Endothelial cell of umbilical vein (primary cell): ENCODE measurements around the gene CARMIL1. TPM values are rescaled to one million over a fixed set of nuclear protein-coding genes. Genes with fewer than 3 reads are reported as not detected.

ENCODE experiments used
- BruUV-seq: library from RNA; stranded (reverse); fragments of 400-500 nt; replicated peaks from 2 replicates; lab custom pipeline; 2021; lab: Mats Ljungman, UMichigan
- CTCF ChIA-PET: fragments of 300-600, 350-600 bp; sonication (Branson Sonifier 250); formaldehyde crosslinking; loops from one replicate; lab custom pipeline; 2021; ENCODE audit warnings: antibody characterized with exemption, inconsistent platforms; lab: Charles Lee
- POLR2A ChIA-PET: fragments of 300-600, 350-600 bp; sonication (Branson Sonifier 250); formaldehyde crosslinking; loops from one replicate; lab custom pipeline; 2021; ENCODE audit warnings: antibody characterized with exemption, inconsistent platforms; lab: Charles Lee
- DNase-seq: peaks from one replicate; pipeline ENCODE4 v3.0.0-alpha.2; 2011; ENCODE audit warnings: low read depth, low spot score
- FAIRE-seq: peaks from 2 replicates; lab custom pipeline; 2011; peaks lifted over from hg19 to GRCh38; lab: Jason Lieb, UNC
- H2AFZ ChIP-seq: 2 replicates; pipeline ENCODE4 v1.6.0; 2012; ENCODE audit warnings: low read depth, low read length, control low read depth, inconsistent platforms
- H3K27ac ChIP-seq: 2 replicates; pipeline ENCODE4 v1.5.1; 2011; ENCODE audit warnings: low read depth, mild to moderate bottlenecking, control low read depth, low read length, moderate library complexity; ENCODE audit not compliant: insufficient read depth
- H3K27me3 ChIP-seq, 2 experiments: 2 replicates each; pipeline versions ENCODE4 v1.6.0 to v1.6.1; 2011; ENCODE audit warnings: low read length in 2 of 2, mixed read lengths in 1 of 2; ENCODE audit not compliant: control insufficient read depth in 2 of 2, insufficient read depth in 2 of 2
- H3K36me3 ChIP-seq, 2 experiments: 2 replicates in 1 of 2; 3 replicates in 1 of 2; pipeline ENCODE4 v1.5.1; 2011; ENCODE audit warnings: low read length in 2 of 2, mild to moderate bottlenecking in 1 of 2, moderate library complexity in 1 of 2; ENCODE audit not compliant: control insufficient read depth in 2 of 2, insufficient read depth in 2 of 2; ENCODE audit errors: extremely low read depth in 1 of 2
- H3K4me1 ChIP-seq: 3 replicates; pipeline ENCODE4 v1.5.1; 2011; ENCODE audit warnings: mild to moderate bottlenecking, low read length; ENCODE audit not compliant: control insufficient read depth, insufficient read depth; ENCODE audit errors: extremely low read depth
- H3K4me2 ChIP-seq: 2 replicates; pipeline ENCODE4 v1.6.1; 2011; ENCODE audit warnings: low read length, control low read depth, mixed read lengths; ENCODE audit not compliant: insufficient read depth
- H3K4me3 ChIP-seq, 3 experiments: fragments of 200-600 bp in 1 of 3; sonication (generic), shearing (Covaris generic) in 1 of 3; replicated peaks in 1 of 3; 2 replicates each; pipeline ENCODE4 v1.5.1; 2011 to 2016; ENCODE audit warnings: control low read depth in 3 of 3, low read length in 3 of 3, mild to moderate bottlenecking in 2 of 3, inconsistent platforms in 1 of 3, low read depth in 1 of 3, moderate library complexity in 1 of 3; ENCODE audit not compliant: insufficient read depth in 1 of 3
- H3K79me2 ChIP-seq: 2 replicates; pipeline ENCODE4 v1.6.0; 2012; ENCODE audit warnings: low read length, inconsistent platforms; ENCODE audit not compliant: control insufficient read depth, insufficient read depth
- H3K9ac ChIP-seq: replicated peaks from 2 replicates; pipeline ENCODE3; 2011; ENCODE audit warnings: low read length, control low read depth; ENCODE audit not compliant: insufficient read depth; ENCODE audit errors: extremely low read depth
- H3K9me1 ChIP-seq: replicated peaks from 3 replicates; pipeline ENCODE4 v1.6.0; 2011; ENCODE audit warnings: mild to moderate bottlenecking, low read length; ENCODE audit not compliant: control insufficient read depth, insufficient read depth; ENCODE audit errors: extremely low read depth
- H3K9me3 ChIP-seq: replicated peaks from 2 replicates; pipeline ENCODE4 v1.5.1; 2012; ENCODE audit warnings: low read length, inconsistent platforms; ENCODE audit not compliant: control insufficient read depth, insufficient read depth
- H4K20me1 ChIP-seq: replicated peaks from 2 replicates; pipeline ENCODE3; 2011; ENCODE audit warnings: mild to moderate bottlenecking, low read length; ENCODE audit not compliant: control insufficient read depth, insufficient read depth; ENCODE audit errors: extremely low read depth
- EZH2 ChIP-seq: IDR thresholded peaks from 2 replicates; pipeline ENCODE4 v1.6.1; 2012; ENCODE audit warnings: borderline replicate concordance, low read depth, mild to moderate bottlenecking, moderate library complexity, low read length, inconsistent platforms; ENCODE audit not compliant: severe bottlenecking
- FOS ChIP-seq: IDR thresholded peaks from 2 replicates; pipeline ENCODE4 v1.6.1; 2011; ENCODE audit warnings: mild to moderate bottlenecking, low read length, moderate library complexity, borderline replicate concordance; ENCODE audit not compliant: insufficient read depth
- GATA2 ChIP-seq: IDR thresholded peaks from 2 replicates; pipeline ENCODE4 v1.7.0; 2011; ENCODE audit warnings: low read depth, mild to moderate bottlenecking, moderate library complexity, mixed read lengths, low read length; ENCODE audit not compliant: insufficient read length, insufficient read depth
- MYC ChIP-seq: IDR thresholded peaks from one replicate; pipeline ENCODE4 v1.6.1; 2011; ENCODE audit warnings: mild to moderate bottlenecking, low read depth, low read length
- POLR2A ChIP-seq: IDR thresholded peaks from 2 replicates; pipeline ENCODE4 v1.6.1; 2012; ENCODE audit warnings: low read depth, mild to moderate bottlenecking, control low read depth, low read length
- dilution Hi-C: fragments of 300-500 bp; cut with MboI; formaldehyde crosslinking; loops from one replicate; pipeline ENCODE4 v1.15.0; 2019; ENCODE audit warnings: low sequenced_read_pairs; ENCODE audit not compliant: extremely low pct_ligation_motif_present
- intact Hi-C: fragments of 100-400 bp; cut with micrococcal nuclease; formaldehyde crosslinking; loops from one replicate; pipeline ENCODE4 v1.10.0; 2022
- polyA plus RNA-seq, 4 experiments: library from polyadenylated mRNA; depleted of rRNA in 3 of 4; stranded (reverse) in 3 of 4; unstranded in 1 of 4; fragments of >200 nt; gene quantifications; 2 replicates each; pipeline versions ENCODE4 v1.2.1 to v1.2.3, GENCODE V29; 2011 to 2012; ENCODE audit warnings: missing spikeins in 1 of 4
- total RNA-seq: library from RNA; stranded (reverse); gene quantifications from 2 replicates; pipeline ENCODE4 v1.2.3, GENCODE V29; 2021
- TF ChIP-seq, protein P1 (sequence below): IDR thresholded peaks from 2 replicates; pipeline ENCODE4 v1.6.1; 2011; ENCODE audit not compliant: insufficient read depth, insufficient read length

The CARMIL1 gene
- total and polyA plus RNA-seq, 2 donors (not counting 3 experiments of a cell fraction or from before 2014, with no cell fraction given) = 1.3 to 8.7 TPM

DNA sequence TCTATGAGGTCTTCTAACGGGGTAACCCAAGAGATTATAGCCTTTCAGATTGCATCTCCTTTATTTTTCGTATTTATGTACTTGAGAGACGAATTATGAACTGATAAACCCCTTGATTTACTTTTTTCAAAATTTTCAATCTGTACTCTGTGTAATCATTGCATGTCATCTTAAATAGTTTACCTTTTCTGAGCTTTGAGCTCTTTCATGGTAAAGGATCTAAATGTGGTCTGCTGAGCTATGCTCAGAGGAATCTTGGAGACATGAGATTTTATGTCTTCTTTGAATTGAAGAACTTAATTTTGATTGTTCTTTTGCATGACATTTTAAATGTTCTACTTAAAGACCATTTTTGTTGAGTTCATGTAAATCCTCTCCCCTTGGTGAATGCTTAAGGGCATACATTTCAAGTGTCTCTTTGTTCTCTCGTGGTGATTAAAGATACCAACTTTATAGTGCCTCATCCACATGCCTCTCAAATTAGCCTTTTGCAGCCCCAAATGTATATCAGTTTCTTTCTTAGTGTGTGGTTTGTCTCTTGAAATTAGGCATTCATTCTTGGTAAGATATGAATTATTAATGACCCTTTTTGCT is 256.6 kb downstream of the CARMIL1 start:
- no peak for TF ChIP-seq MYC
- no peak for TF ChIP-seq EZH2
- TF ChIP-seq FOS = no peak
- TF ChIP-seq GATA2 = no peak
- TF ChIP-seq POLR2A = no peak
- Histone ChIP-seq H3K36me3 (no peaks in the 10 kb centered on the region), H3K9me1 (no peaks in the 10 kb centered on the region), H3K4me2 (no peak overlapping the region), H3K9me3 (no peaks in the 10 kb centered on the region), H3K27ac (no peak overlapping the region), H3K79me2 (no peaks in the 10 kb centered on the region), H3K4me1 (no peaks in the 10 kb centered on the region), H4K20me1 (no peaks in the 10 kb centered on the region), H3K4me3 (no peak overlapping the region), H3K9ac (no peak overlapping the region), H2AFZ (no peak overlapping the region), H3K27me3 (no peaks in the 10 kb centered on the region)
- CTCF ChIA-PET = interaction anchor here (1.5 to 1.9 kb wide), 3 partner anchors 20 to 182 kb away, joined by 4 to 9 read pairs (median 4); no protein-coding TSS in a partner anchor
- DNase-seq = no peak
- POLR2A ChIA-PET = no interaction called here
- intact Hi-C loops (no loop called here), dilution Hi-C loops (no loop called here)
- no peak for FAIRE-seq
- no TSS peak for BruUV-seq

DNA sequence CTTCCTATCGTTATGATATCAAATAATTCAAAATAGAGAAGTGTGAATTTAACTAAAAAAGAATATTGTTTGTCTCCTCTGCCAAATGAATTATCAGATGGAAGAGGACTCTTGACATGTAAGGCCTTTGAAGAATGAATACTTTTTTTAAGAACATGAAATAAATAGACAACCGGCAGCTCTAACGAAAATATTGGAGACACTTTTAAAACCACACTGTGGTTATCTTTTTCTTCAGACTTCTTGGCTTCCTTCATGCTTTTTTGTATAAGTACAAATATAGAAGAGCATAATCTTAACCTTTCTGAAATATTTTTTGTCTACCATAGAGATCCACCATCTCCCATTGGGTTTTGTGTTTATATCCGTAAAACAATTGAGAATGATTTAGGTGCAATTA is 257.6 kb downstream of the CARMIL1 start:
- Histone ChIP-seq H3K4me1 (no peaks in the 10 kb centered on the region), H2AFZ (no peak overlapping the region), H3K36me3 (no peaks in the 10 kb centered on the region), H3K27ac (no peak overlapping the region), H3K9me3 (no peaks in the 10 kb centered on the region), H3K9ac (no peak overlapping the region), H3K27me3 (no peaks in the 10 kb centered on the region), H3K79me2 (no peaks in the 10 kb centered on the region), H4K20me1 (no peaks in the 10 kb centered on the region), H3K4me3 (no peak overlapping the region), H3K9me1 (no peaks in the 10 kb centered on the region), H3K4me2 (no peak overlapping the region)
- ChIA-PET CTCF (interaction anchor here (0.8 kb wide), 1 partner anchor 19 kb away, joined by 3 read pairs; no protein-coding TSS in a partner anchor), POLR2A (no interaction called here)
- FAIRE-seq (no peak), DNase-seq (no peak)
- intact Hi-C loops (no loop called here), dilution Hi-C loops (no loop called here)
- no TSS peak for BruUV-seq
- TF ChIP-seq, protein P1, sequence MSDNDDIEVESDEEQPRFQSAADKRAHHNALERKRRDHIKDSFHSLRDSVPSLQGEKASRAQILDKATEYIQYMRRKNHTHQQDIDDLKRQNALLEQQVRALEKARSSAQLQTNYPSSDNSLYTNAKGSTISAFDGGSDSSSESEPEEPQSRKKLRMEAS = no peak
- TF ChIP-seq GATA2 (no peak), EZH2 (no peak), POLR2A (no peak)
